A673 (cell line): ENCODE data around the gene DENND6B.

Source experiments
- EZH2 ChIP-seq: fragments of 200-600 bp; sonication (generic); IDR thresholded peaks from 2 replicates; pipeline ENCODE4 v1.6.1; 2017; ENCODE audit warnings: borderline replicate concordance, low read depth, mild to moderate bottlenecking, mixed read lengths, antibody characterized with exemption, low read length; ENCODE audit not compliant: poor library complexity, severe bottlenecking
- TF ChIP-seq, protein P1 (sequence below): fragments of 300-800, 200-600 bp; sonication (generic); conservative IDR thresholded peaks from 2 replicates; pipeline ENCODE4 v1.5.1; 2017; ENCODE audit warnings: low read depth, mild to moderate bottlenecking, antibody characterized with exemption, low read length, moderate library complexity, mixed read lengths

DNA sequence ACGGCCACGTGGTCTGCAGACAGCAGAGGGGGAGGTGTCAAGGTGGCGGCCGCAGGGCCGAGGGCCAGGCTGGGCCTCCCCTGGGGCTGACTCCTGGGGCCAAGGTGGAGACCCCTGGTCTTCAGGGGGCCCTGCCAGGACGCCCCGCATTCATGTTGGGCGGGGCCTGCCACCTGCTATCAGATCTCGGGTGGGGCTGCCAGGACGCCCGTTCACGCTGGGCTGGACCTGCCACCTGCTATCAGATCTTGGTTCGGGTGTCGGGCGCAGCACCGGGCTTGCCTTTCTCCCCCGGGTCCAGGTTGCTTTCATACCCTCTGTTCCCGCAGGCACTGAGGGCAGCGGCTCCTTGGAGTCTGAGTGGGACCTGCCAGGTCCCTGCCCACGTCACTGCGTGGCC lies 40.5 kb downstream of the DENND6B start:
- TF ChIP-seq, protein P1, sequence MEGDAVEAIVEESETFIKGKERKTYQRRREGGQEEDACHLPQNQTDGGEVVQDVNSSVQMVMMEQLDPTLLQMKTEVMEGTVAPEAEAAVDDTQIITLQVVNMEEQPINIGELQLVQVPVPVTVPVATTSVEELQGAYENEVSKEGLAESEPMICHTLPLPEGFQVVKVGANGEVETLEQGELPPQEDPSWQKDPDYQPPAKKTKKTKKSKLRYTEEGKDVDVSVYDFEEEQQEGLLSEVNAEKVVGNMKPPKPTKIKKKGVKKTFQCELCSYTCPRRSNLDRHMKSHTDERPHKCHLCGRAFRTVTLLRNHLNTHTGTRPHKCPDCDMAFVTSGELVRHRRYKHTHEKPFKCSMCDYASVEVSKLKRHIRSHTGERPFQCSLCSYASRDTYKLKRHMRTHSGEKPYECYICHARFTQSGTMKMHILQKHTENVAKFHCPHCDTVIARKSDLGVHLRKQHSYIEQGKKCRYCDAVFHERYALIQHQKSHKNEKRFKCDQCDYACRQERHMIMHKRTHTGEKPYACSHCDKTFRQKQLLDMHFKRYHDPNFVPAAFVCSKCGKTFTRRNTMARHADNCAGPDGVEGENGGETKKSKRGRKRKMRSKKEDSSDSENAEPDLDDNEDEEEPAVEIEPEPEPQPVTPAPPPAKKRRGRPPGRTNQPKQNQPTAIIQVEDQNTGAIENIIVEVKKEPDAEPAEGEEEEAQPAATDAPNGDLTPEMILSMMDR, result no peak
- no peak for TF ChIP-seq EZH2
